T47D (cell line): ENCODE data around the gene DDAH2.
"Not testable (repeated sequence)": the region's sequence is repeated elsewhere in the genome, so short reads cannot be mapped to it uniquely, and the experiment has no call there.

Source experiments
- DNase-seq, 2 experiments: peaks; one replicate each; pipeline versions ENCODE4 v3.0.0 to v3.0.0-alpha.2; 2011 to 2012; ENCODE audit warnings: low read depth in 1 of 2, low spot score in 1 of 2
- JUND ChIP-seq: IDR thresholded peaks from 2 replicates; pipeline ENCODE4 v1.6.1; 2012; ENCODE audit warnings: low read depth
- in situ Hi-C: cut with HindIII; loops from 2 replicates; pipeline ENCODE4 v1.10.0; 2016; ENCODE audit warnings: low sequenced_read_pairs, low pct_unique_long_range_greater_than_20kb

Gene DDAH2

GRCh38 chr6:31713465-31713864 lies 15.6 kb downstream of the DDAH2 start:
- DNase-seq: no peak
- no peak for TF ChIP-seq JUND
- in situ Hi-C loops: no loop called here

GRCh38 chr6:31712296-31712695 lies 16.8 kb downstream of the DDAH2 start:
- in situ Hi-C loops: no loop called here
- DNase-seq: peak; percentile 83
- no peak for TF ChIP-seq JUND

GRCh38 chr6:31711233-31711632 lies 17.9 kb downstream of the DDAH2 start:
- in situ Hi-C loops: no loop called here
- DNase-seq: no peak
- no peak for TF ChIP-seq JUND

GRCh38 chr6:31710523-31711219 lies 18.4 kb downstream of the DDAH2 start:
- DNase-seq: no peak
- TF ChIP-seq JUND: no peak
- in situ Hi-C loops: no loop called here

- DNase-seq, in situ Hi-C loops: not testable (repeated sequence)
These were observed 19.9 kb downstream of the DDAH2 start for GRCh38 chr6:31709157-31709556.

- DNase-seq: no peak
- in situ Hi-C loops: no loop called here
- no peak for TF ChIP-seq JUND
These were observed 20.9 kb downstream of the DDAH2 start for GRCh38 chr6:31708224-31708623.

GRCh38 chr6:31707701-31708100 lies 21.4 kb downstream of the DDAH2 start:
- no peak for TF ChIP-seq JUND
- in situ Hi-C loops: no loop called here
- no peak for DNase-seq

GRCh38 chr6:31706599-31706998 lies 22.5 kb downstream of the DDAH2 start, which contains the start of gene LY6G6F:
TSS of gene LY6G6F (plus strand) at chr6:31706866. CDS start at chr6:31706907, 41 bp downstream.
- DNase-seq: no peak
- TF ChIP-seq JUND: no peak
- in situ Hi-C loops: no loop called here

GRCh38 chr6:31705931-31706330 lies 23.2 kb downstream of the DDAH2 start:
- in situ Hi-C loops: no loop called here
- no peak for DNase-seq
- no peak for TF ChIP-seq JUND

GRCh38 chr6:31702819-31703716 lies 26.0 kb downstream of the DDAH2 start, which contains the start of gene ABHD16A:
TSS of gene ABHD16A (minus strand) at chr6:31703324. CDS start at chr6:31703281, 43 bp downstream.
- no peak for TF ChIP-seq JUND
- in situ Hi-C loops: no loop called here
- peak; percentile 92 to 98 for DNase-seq

GRCh38 chr6:31702405-31702818 lies 26.7 kb downstream of the DDAH2 start:
- TF ChIP-seq JUND: no peak
- in situ Hi-C loops: no loop called here
- DNase-seq: peak in 1 of 2 experiments; percentile 18

GRCh38 chr6:31701666-31702404 lies 27.3 kb downstream of the DDAH2 start:
- no peak for DNase-seq
- in situ Hi-C loops: no loop called here

More at GRCh38 chr6:31701666-31702404, 27.3 kb downstream of the DDAH2 start:
- no peak for TF ChIP-seq JUND
